ENCODE data around the gene CCDC6. TPM values are rescaled to one million over a fixed set of nuclear protein-coding genes. Genes with fewer than 3 reads are reported as not detected.
A peak's percentile ranks its signal among the peaks of the same experiment; 100 is the strongest.

The CCDC6 gene
- total RNA-seq, 4 donors from 2014 or later = 26.6 to 43.3 (median 29.5) TPM

GRCh38 chr10:59830601-59831259 is 75.6 kb downstream of the CCDC6 start:
- no peak for TF ChIP-seq POLR2A (IDR thresholded peaks at IDR 0.05)
- TF ChIP-seq CTCF (IDR thresholded peaks at IDR 0.05 in 4 of 5, conservative IDR thresholded peaks at IDR 0.05 in 1 of 5) = peak; percentile 65 to 82 (median 72)
- ATAC-seq (peak in 1 of 2 donors; percentile 70), DNase-seq (peak in 1 of 2 donors; percentile 31)
- no peaks in the 10 kb centered on the region for H3K9me3 ChIP-seq
- no peak overlapping the region for H3K4me3 ChIP-seq
- no peaks in the 10 kb centered on the region for H3K36me3 ChIP-seq
- intact Hi-C loops (cut with DNase I; ENCODE audit: low total_unique reads) (loop anchor here (2.0 to 10.0 kb wide), 3 partner anchors 76 to 204 kb away; partner anchors contain the start of gene CCDC6), in situ Hi-C loops (cut with MboI; ENCODE audit: low sequenced_read_pairs in 4 of 4) (no loop called here)
- peaks cover 30 to 40% of the 10 kb centered on the region in 2 donors for H3K4me1 ChIP-seq
- no peak overlapping the region for H3K27ac ChIP-seq
- no peaks in the 10 kb centered on the region for H3K27me3 ChIP-seq

DNA sequence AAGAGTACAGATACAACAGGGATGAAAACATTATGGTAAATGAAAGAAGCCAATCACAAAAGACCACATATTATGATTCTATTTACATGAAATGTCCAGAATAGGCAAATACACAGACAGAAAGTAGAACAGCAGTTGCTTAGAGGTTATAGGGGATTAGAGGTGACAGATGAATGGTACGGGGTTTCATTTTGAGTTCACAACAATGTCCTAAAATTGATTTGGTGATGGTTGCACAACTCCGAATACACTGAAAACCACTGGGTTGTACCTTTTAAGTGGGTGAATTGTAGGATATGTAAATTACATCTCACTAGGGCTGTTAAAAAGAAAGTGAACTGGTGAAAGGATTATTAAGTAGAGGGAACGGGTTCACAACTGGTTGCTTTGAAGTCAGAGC is 76.8 kb downstream of the CCDC6 start:
- no peak overlapping the region for H3K4me3 ChIP-seq
- H3K9me3 ChIP-seq = no peaks in the 10 kb centered on the region
- intact Hi-C loops (cut with DNase I; ENCODE audit: low total_unique reads) = no loop called here
- H3K27me3 ChIP-seq = no peaks in the 10 kb centered on the region
- H3K27ac ChIP-seq = no peak overlapping the region
- ATAC-seq (no peak), DNase-seq (no peak)
- peaks cover 21 to 32% of the 10 kb centered on the region in 2 donors for H3K4me1 ChIP-seq
- TF ChIP-seq CTCF (IDR thresholded peaks at IDR 0.05 in 4 of 5, conservative IDR thresholded peaks at IDR 0.05 in 1 of 5) (no peak), POLR2A (IDR thresholded peaks at IDR 0.05) (no peak)
- in situ Hi-C loops (cut with MboI; ENCODE audit: low sequenced_read_pairs in 4 of 4) = no loop called here
- no peaks in the 10 kb centered on the region for H3K36me3 ChIP-seq

DNA sequence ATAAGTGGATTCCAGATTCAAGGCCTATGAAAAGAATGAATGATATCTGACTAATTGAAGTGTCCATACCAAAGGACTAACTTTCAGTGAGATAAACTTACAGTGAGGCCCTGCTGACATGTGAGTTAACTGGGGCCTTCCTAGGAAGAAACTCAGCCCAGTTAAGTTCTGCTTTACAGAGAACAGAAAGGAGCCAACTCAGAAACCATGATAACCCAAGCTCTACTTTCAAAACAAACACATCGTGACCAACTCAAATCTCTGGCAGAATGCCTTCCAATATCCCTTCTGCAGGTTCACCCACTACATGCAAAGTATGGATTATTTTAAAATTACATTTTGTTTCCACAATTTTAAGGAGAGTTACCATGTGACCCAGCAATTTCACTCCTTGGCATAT is 77.3 kb downstream of the CCDC6 start:
- Histone ChIP-seq H3K4me1 (peaks cover 15 to 28% of the 10 kb centered on the region in 2 donors), H3K27me3 (no peaks in the 10 kb centered on the region), H3K36me3 (no peaks in the 10 kb centered on the region), H3K4me3 (no peak overlapping the region), H3K9me3 (no peaks in the 10 kb centered on the region), H3K27ac (no peak overlapping the region)
- no peak for DNase-seq
- TF ChIP-seq CTCF (IDR thresholded peaks at IDR 0.05 in 4 of 5, conservative IDR thresholded peaks at IDR 0.05 in 1 of 5) (no peak), POLR2A (IDR thresholded peaks at IDR 0.05) (no peak)
- in situ Hi-C loops (cut with MboI; ENCODE audit: low sequenced_read_pairs in 4 of 4) = no loop called here
- no peak for ATAC-seq
- intact Hi-C loops (cut with DNase I; ENCODE audit: low total_unique reads) = no loop called here

DNA sequence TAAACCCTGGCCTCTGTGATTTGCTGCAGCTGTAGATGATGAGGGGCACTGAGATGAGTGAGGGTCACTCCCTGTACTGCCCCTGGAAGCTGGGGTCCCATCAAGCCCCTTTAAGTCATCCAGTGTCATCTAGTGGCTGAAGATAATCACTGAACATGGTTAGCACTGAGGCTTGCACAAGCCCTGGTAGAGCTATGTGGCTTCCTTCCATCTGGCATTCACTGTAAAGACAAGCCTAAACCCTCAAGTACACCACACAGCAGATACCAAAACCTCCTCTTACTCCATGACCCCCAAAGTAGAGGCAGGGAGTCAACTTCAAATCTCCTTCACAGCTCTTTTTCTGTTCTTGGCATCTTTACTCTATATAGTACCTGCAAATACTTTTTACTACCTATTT is 80.4 kb downstream of the CCDC6 start:
- DNase-seq (no peak), ATAC-seq (peak; percentile 68)
- H3K27me3 ChIP-seq = no peaks in the 10 kb centered on the region
- no peak overlapping the region for H3K4me3 ChIP-seq
- in situ Hi-C loops (cut with MboI; ENCODE audit: low sequenced_read_pairs in 4 of 4) = no loop called here
- H3K9me3 ChIP-seq = no peaks in the 10 kb centered on the region
- H3K4me1 ChIP-seq = peaks cover 9 to 44% of the 10 kb centered on the region in 2 donors
- H3K36me3 ChIP-seq = no peaks in the 10 kb centered on the region
- TF ChIP-seq POLR2A (IDR thresholded peaks at IDR 0.05) = no peak
- no peak for TF ChIP-seq CTCF (IDR thresholded peaks at IDR 0.05 in 4 of 5, conservative IDR thresholded peaks at IDR 0.05 in 1 of 5)
- no peak overlapping the region for H3K27ac ChIP-seq
- intact Hi-C loops (cut with DNase I; ENCODE audit: low total_unique reads) = no loop called here

Measured in gastrocnemius medialis (tissue), 4 donors.